SU-DHL-6 (cell line): Measurements from ENCODE around the gene ZNF836.
A peak's percentile ranks its signal among the peaks of the same experiment; 100 is the strongest.

Experiments used
- H2AFZ ChIP-seq: fragments of 200-600 bp; sonication (generic); 2 replicates; pipeline ENCODE4 v1.6.1; 2014; ENCODE audit warnings: low read depth, mild to moderate bottlenecking, moderate library complexity, mixed read lengths, antibody characterized with exemption, low read length; ENCODE audit not compliant: severe bottlenecking
- H3F3A ChIP-seq: fragments of 200-600 bp; shearing (Covaris generic); 2 replicates; pipeline ENCODE4 v1.6.0; 2016; ENCODE audit warnings: antibody characterized with exemption, mild to moderate bottlenecking; ENCODE audit not compliant: insufficient read depth
- H3K27ac ChIP-seq: fragments of 200-600 bp; sonication (generic); 2 replicates; pipeline ENCODE4 v1.5.1; 2016; ENCODE audit warnings: low read depth, mild to moderate bottlenecking, low read length, moderate library complexity, mixed read lengths
- H3K27me3 ChIP-seq: fragments of 200-600 bp; sonication (generic), shearing (Covaris generic); 2 replicates; pipeline ENCODE4 v1.6.0; 2014; ENCODE audit warnings: mild to moderate bottlenecking, low read length
- H3K36me3 ChIP-seq: fragments of 200-600 bp; sonication (generic); 2 replicates; pipeline ENCODE4 v1.6.1; 2014; ENCODE audit warnings: mild to moderate bottlenecking, low read length, mixed read lengths
- H3K4me2 ChIP-seq: fragments of 300-600, 200-600 bp; shearing (Covaris generic), sonication (generic); 2 replicates; pipeline ENCODE4 v1.6.0; 2014; ENCODE audit warnings: low read length, low read depth, mild to moderate bottlenecking; ENCODE audit not compliant: poor library complexity, severe bottlenecking
- H3K4me3 ChIP-seq: fragments of 200-600 bp; sonication (generic); 2 replicates; pipeline ENCODE4 v1.5.1; 2014; ENCODE audit warnings: antibody characterized with exemption, low read length, mild to moderate bottlenecking, mixed read lengths; ENCODE audit not compliant: insufficient read depth, poor library complexity, severe bottlenecking
- H3K79me2 ChIP-seq: fragments of 200-600 bp; sonication (generic); 2 replicates; pipeline ENCODE4 v1.6.1; 2014; ENCODE audit warnings: mild to moderate bottlenecking, low read length, moderate library complexity; ENCODE audit not compliant: insufficient read depth
- H3K9ac ChIP-seq: fragments of 200-600 bp; sonication (generic); 2 replicates; pipeline ENCODE4 v1.7.0; 2014; ENCODE audit warnings: mild to moderate bottlenecking, low read length
- H3K9me2 ChIP-seq: fragments of 200-600 bp; sonication (generic); replicated peaks from 2 replicates; pipeline ENCODE4 v1.6.1; 2014; ENCODE audit warnings: low read length; ENCODE audit not compliant: insufficient read depth
- H3K9me3 ChIP-seq: fragments of 200-600 bp; sonication (generic); 2 replicates; pipeline ENCODE4 v1.6.1; 2014; ENCODE audit warnings: low read length, mixed read lengths; ENCODE audit not compliant: insufficient read depth
- H4K20me1 ChIP-seq: fragments of 200-600 bp; sonication (generic); 2 replicates; pipeline ENCODE4 v1.6.1; 2014; ENCODE audit warnings: low read depth, mild to moderate bottlenecking, antibody characterized with exemption, low read length, moderate library complexity, mixed read lengths
- CTCF ChIP-seq: fragments of 200-600 bp; sonication (generic); IDR thresholded peaks from one replicate; pipeline ENCODE4 v1.5.1; 2017; ENCODE audit warnings: antibody characterized with exemption, mild to moderate bottlenecking, low read length, moderate library complexity; ENCODE audit not compliant: insufficient read depth, poor library complexity, severe bottlenecking
- EZH2phosphoT487 ChIP-seq: fragments of 200-600 bp; sonication (generic), shearing (Covaris generic); conservative IDR thresholded peaks from 2 replicates; pipeline ENCODE4 v1.6.1; 2018; ENCODE audit warnings: mild to moderate bottlenecking, antibody characterized with exemption, low read length, moderate library complexity, mixed read lengths

Gene ZNF836

GRCh38 chr19:52172347-52172746 is 926 bp upstream of the ZNF836 start:
- Histone ChIP-seq H3F3A (no peaks in the 10 kb centered on the region), H3K4me2 (no peak overlapping the region), H3K9ac (no peak overlapping the region), H3K27ac (no peak overlapping the region), H3K4me3 (no peak overlapping the region), H3K9me3 (no peaks in the 10 kb centered on the region), H3K9me2 (no peaks in the 10 kb centered on the region), H2AFZ (no peak overlapping the region), H4K20me1 (no peaks in the 10 kb centered on the region), H3K27me3 (no peaks in the 10 kb centered on the region), H3K79me2 (0 out of 2 replicates have a peak, but pooled peaks cover 5% of the 10 kb centered on the region), H3K36me3 (no peaks in the 10 kb centered on the region)
- TF ChIP-seq CTCF = no peak
- TF ChIP-seq EZH2phosphoT487 = no peak

GRCh38 chr19:52170863-52171320 is 529 bp downstream of the ZNF836 start:
- Histone ChIP-seq H3K36me3 (no peaks in the 10 kb centered on the region), H3K79me2 (0 out of 2 replicates have a peak, but pooled peaks cover 5% of the 10 kb centered on the region), H3K27ac (peak overlapping the region; percentile 30; the same call in 1 of the 2 replicates), H3K9ac (peak overlapping the region; percentile 69), H2AFZ (peak overlapping the region; percentile 68), H3K9me3 (no peaks in the 10 kb centered on the region), H3K9me2 (no peaks in the 10 kb centered on the region), H3K4me2 (peak overlapping the region; percentile 61), H3K27me3 (no peaks in the 10 kb centered on the region), H3F3A (no peaks in the 10 kb centered on the region), H3K4me3 (peak overlapping the region; percentile 62), H4K20me1 (no peaks in the 10 kb centered on the region)
- no peak for TF ChIP-seq EZH2phosphoT487
- TF ChIP-seq CTCF = no peak

- Histone ChIP-seq H3K9me3 (no peaks in the 10 kb centered on the region), H2AFZ (no peak overlapping the region), H3F3A (no peaks in the 10 kb centered on the region), H3K27me3 (no peaks in the 10 kb centered on the region), H3K79me2 (0 out of 2 replicates have a peak, but pooled peaks cover 5% of the 10 kb centered on the region), H3K36me3 (no peaks in the 10 kb centered on the region), H3K4me3 (peak overlapping the region; percentile 62), H3K9me2 (no peaks in the 10 kb centered on the region), H4K20me1 (no peaks in the 10 kb centered on the region), H3K4me2 (peak overlapping the region; percentile 61), H3K27ac (no peak overlapping the region), H3K9ac (peak overlapping the region; percentile 69)
- TF ChIP-seq EZH2phosphoT487 = no peak
- no peak for TF ChIP-seq CTCF
Measured at GRCh38 chr19:52170304-52170703, 1.1 kb downstream of the ZNF836 start.
